ENCODE measurements around the gene EFCAB5. TPM values are rescaled to one million over a fixed set of nuclear protein-coding genes. Genes with fewer than 3 reads are reported as not detected.
"Not testable (repeated sequence)": the region's sequence is repeated elsewhere in the genome, so short reads cannot be mapped to it uniquely, and the experiment has no call there.

The EFCAB5 gene
- 1.6 TPM for total RNA-seq

- DNase-seq (ENCODE audit: low spot score), result no peak
Observed at GRCh38 chr17:29941334-29941733, at the start of gene EFCAB5. Gene EFCAB5 (plus strand): TSS chr17:29941634. CDS start chr17:29941797, 163 bp downstream.

GRCh38 chr17:29892201-29892600 lies 49.2 kb upstream of the EFCAB5 start:
- no peak for DNase-seq (ENCODE audit: low spot score)

- not testable (repeated sequence) for DNase-seq (ENCODE audit: low spot score)
Observed at GRCh38 chr17:29897136-29897535, 44.3 kb upstream of the EFCAB5 start.

- no peak for DNase-seq (ENCODE audit: low spot score)
Observed at GRCh38 chr17:29903471-29903870, 38.0 kb upstream of the EFCAB5 start.

GRCh38 chr17:29905086-29905878 lies 36.2 kb upstream of the EFCAB5 start:
- no peak for DNase-seq (ENCODE audit: low spot score)

- DNase-seq (ENCODE audit: low spot score), result no peak
Observed at GRCh38 chr17:29905879-29906167, 35.6 kb upstream of the EFCAB5 start.

- no peak for DNase-seq (ENCODE audit: low spot score)
Observed at GRCh38 chr17:29906969-29907368, 34.5 kb upstream of the EFCAB5 start.

- no peak for DNase-seq (ENCODE audit: low spot score)
Observed at GRCh38 chr17:29909236-29910003, 32.0 kb upstream of the EFCAB5 start.

- no peak for DNase-seq (ENCODE audit: low spot score)
Observed at GRCh38 chr17:29911641-29912177, 29.7 kb upstream of the EFCAB5 start.

GRCh38 chr17:29914819-29915537 lies 26.5 kb upstream of the EFCAB5 start:
- no peak for DNase-seq (ENCODE audit: low spot score)

GRCh38 chr17:29918016-29918415 lies 23.4 kb upstream of the EFCAB5 start:
- no peak for DNase-seq (ENCODE audit: low spot score)

- no peak for DNase-seq (ENCODE audit: low spot score)
Observed at GRCh38 chr17:29918922-29919856, 22.2 kb upstream of the EFCAB5 start.

GRCh38 chr17:29924786-29925185 lies 16.6 kb upstream of the EFCAB5 start:
- DNase-seq (ENCODE audit: low spot score), result no peak

- DNase-seq (ENCODE audit: low spot score), result no peak
Observed at GRCh38 chr17:29927546-29927945, 13.9 kb upstream of the EFCAB5 start.

- no peak for DNase-seq (ENCODE audit: low spot score)
Observed at GRCh38 chr17:29929006-29929532, 12.4 kb upstream of the EFCAB5 start.

- peak; percentile 87 for DNase-seq (ENCODE audit: low spot score)
Observed at GRCh38 chr17:29929533-29930408, 11.7 kb upstream of the EFCAB5 start, which contains the start of gene SSH2. Gene SSH2 (minus strand): TSS chr17:29930228. CDS start chr17:29930000, 228 bp downstream.

- DNase-seq (ENCODE audit: low spot score), result no peak
Observed at GRCh38 chr17:29930409-29931010, 10.9 kb upstream of the EFCAB5 start.

GRCh38 chr17:29931231-29931932 lies 10.1 kb upstream of the EFCAB5 start:
- peak; percentile 69 for DNase-seq (ENCODE audit: low spot score)

- DNase-seq (ENCODE audit: low spot score), result no peak
Observed at GRCh38 chr17:29933379-29933778, 8.1 kb upstream of the EFCAB5 start.
